Measurements from ENCODE around the gene GRAP2.

Gene GRAP2

DNA sequence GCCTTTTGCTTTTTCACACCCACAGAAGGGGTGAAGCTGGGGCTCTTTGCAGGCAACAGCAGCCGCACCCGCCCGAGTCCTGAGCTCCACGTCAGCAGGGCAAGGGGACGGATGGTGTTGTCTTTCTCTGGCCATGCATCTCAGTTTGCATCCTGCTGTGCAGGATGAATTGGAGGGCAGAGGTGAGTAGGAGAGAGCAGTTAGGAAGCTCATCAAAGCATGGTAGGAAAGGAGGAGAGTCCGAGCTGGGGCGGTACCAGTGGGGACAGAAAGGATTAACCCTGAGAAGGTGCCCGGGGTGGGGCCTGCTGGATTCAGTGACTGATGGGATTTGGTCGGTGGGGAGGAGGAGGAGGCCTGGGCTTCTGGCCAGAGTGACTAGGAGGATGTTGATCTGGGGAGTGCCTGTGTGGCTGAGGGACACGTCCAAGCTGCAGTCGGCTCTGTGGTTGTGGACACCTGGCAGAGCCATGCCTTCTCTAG lies 108.4 kb downstream of the GRAP2 start:
- TF ChIP-seq, protein P1, sequence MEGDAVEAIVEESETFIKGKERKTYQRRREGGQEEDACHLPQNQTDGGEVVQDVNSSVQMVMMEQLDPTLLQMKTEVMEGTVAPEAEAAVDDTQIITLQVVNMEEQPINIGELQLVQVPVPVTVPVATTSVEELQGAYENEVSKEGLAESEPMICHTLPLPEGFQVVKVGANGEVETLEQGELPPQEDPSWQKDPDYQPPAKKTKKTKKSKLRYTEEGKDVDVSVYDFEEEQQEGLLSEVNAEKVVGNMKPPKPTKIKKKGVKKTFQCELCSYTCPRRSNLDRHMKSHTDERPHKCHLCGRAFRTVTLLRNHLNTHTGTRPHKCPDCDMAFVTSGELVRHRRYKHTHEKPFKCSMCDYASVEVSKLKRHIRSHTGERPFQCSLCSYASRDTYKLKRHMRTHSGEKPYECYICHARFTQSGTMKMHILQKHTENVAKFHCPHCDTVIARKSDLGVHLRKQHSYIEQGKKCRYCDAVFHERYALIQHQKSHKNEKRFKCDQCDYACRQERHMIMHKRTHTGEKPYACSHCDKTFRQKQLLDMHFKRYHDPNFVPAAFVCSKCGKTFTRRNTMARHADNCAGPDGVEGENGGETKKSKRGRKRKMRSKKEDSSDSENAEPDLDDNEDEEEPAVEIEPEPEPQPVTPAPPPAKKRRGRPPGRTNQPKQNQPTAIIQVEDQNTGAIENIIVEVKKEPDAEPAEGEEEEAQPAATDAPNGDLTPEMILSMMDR (conservative IDR thresholded peaks at IDR 0.05; ENCODE audit: low read length): no peak
- no peak overlapping the region for H3K4me3 ChIP-seq (ENCODE audit: low read length)
- DNase-seq (ENCODE audit: low read depth): no peak

DNA sequence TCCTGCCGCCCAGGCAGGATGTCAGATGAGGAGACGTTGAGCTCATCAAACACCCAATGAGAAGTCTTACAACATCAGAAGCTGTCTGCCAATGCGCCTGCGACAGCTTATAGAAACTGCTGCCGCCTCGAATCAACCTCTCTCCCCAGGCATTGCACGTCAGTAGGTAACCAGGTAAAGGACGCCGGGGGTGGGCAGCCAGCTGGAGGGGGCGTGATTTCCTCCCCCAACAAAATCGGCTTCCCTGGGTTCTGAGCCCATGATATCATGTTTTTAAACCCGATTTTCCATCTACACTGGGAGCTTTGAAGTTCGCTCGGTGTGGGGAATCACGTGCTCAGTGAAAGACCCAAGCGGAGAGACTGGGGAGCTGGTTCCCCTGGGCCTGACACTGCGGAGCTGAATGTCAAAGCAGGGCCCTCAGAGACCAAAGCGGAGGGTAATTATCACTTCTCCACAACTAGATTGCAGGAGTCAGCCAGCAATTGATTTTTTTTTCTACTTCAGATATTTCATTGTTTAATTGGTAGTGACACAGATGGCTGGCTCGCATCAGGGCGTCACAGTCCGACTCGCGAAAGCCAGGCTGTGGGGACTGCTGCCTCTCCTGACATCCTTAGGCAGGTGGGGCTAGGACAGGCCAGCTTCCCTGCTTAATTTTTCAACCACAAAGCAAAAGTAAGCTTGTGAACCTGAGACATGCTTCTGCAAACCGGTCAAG lies 109.2 kb downstream of the GRAP2 start:
- no peak for DNase-seq (ENCODE audit: low read depth)
- H3K4me3 ChIP-seq (ENCODE audit: low read length): no peak overlapping the region
- TF ChIP-seq, protein P1 (conservative IDR thresholded peaks at IDR 0.05; ENCODE audit: low read length): no peak

DNA sequence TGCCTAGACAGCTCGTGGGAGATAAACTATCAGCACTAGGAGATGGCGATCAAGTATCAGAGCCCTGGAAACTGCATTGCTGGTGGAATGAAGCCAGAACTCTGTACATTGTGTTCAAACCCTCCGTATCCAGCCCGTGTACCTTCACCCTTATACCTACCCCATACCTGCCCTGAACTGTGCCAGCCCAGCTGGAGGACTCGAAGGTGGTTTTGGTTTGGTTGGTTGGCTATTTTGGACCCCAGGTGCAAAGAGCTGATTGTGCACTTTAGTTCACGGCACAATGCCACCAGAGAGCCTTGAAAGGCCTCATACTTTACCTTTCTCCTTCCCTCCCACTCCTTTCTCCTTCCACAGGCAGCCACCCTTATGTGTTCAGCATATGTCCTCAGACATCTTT lies 109.9 kb downstream of the GRAP2 start:
- TF ChIP-seq, protein P1 (conservative IDR thresholded peaks at IDR 0.05; ENCODE audit: low read length): no peak
- H3K4me3 ChIP-seq (ENCODE audit: low read length): no peak overlapping the region
- DNase-seq (ENCODE audit: low read depth): no peak

DNA sequence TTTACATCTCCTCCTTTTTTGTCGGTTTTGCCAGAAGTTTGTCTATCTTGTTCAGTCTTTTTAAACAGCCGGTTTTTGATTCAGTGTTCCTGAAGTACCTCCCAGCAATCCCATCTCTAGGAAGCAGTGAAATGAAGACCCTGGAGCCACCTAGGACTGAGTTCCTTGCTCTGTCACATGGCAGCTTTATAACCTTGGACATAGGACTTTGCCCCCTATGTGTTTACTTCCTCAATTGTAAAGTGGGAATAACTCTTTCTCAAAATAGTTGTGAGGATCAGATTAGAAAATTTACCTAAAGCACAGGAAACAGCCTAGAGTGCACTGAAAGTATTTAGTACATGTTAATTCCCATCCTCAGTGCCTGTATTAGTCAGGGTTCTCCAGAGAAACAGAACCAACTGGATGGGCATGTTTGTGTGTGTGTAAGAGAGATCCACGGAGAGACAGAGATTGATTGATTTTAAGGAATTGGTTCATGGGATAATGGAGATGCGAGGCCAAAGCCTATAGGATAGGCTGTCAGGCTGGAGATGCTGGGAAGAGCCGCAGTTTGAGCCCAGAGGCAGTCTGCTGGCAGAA lies 113.9 kb downstream of the GRAP2 start:
- TF ChIP-seq, protein P1 (conservative IDR thresholded peaks at IDR 0.05; ENCODE audit: low read length): no peak
- no peak overlapping the region for H3K4me3 ChIP-seq (ENCODE audit: low read length)
- no peak for DNase-seq (ENCODE audit: low read depth)

DNA sequence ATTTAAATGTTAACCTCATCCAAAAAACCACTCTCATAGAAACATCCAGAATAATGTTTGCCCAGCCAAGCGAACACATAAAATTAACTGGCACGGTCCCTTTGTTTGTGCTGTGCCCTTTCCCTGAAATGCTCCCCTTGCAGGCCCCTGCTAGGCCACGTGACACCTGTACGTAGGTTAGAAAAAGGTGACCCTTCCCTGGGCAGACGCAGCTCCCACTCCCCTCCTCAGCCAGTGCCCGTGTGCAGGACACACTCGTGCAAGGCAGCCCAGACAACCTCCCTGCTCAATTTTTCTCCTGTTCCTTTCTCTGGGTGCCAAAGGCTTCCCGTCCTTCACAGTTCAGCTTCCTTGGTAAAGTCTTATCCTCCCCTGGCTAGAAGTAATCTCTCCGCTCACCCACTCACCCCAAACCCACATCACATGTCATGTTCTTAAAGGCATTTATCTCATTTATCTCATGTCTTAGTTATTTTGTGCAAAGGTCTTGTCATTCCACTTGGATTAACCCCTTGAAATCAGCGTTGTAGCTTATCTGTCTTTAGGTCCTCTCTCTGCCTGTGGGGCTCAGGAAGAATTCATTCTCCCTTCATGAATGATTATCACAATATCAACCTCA lies 114.6 kb downstream of the GRAP2 start:
- no peak for DNase-seq (ENCODE audit: low read depth)
- no peak overlapping the region for H3K4me3 ChIP-seq (ENCODE audit: low read length)
- TF ChIP-seq, protein P1 (conservative IDR thresholded peaks at IDR 0.05; ENCODE audit: low read length): no peak

DNA sequence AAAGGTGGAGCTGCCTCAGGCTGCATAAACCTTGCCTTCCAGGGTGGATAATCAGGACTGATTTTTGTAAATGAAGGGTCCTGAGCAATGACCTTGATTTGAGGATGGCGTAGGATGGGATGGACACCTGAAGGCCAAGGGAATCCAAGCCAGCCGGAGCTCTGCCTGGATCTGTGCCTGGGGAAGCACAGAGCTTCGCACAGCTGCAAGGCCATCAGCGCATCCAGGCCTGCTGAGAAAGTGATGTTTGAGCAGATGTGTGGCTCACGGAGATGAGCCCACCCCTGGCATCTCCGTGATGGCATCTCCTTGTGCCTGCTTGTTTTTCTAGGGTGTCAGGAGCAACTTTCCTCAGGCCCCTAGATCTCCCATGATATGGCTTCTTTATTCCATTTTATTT lies 117.2 kb downstream of the GRAP2 start:
- DNase-seq (ENCODE audit: low read depth): no peak
- TF ChIP-seq, protein P1 (conservative IDR thresholded peaks at IDR 0.05; ENCODE audit: low read length): no peak
- no peak overlapping the region for H3K4me3 ChIP-seq (ENCODE audit: low read length)

DNA sequence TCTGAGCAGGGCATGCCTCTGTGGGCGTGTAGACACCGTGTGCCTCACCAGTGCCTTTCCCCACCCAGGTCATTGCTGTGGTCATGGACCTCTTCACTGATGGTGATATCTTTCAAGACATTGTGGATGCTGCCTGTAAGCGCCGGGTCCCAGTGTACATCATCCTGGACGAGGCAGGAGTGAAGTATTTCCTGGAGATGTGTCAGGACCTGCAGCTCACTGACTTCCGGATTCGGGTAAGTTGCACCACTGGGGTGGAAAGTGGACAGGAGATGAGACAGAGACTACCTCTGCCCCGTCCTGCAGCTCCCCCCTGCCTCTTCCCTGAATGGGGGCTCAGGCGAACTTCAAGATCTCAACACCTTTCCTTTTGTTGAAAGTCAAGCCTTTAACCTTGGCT lies 118.2 kb downstream of the GRAP2 start:
- no peak for DNase-seq (ENCODE audit: low read depth)
- no peak overlapping the region for H3K4me3 ChIP-seq (ENCODE audit: low read length)
- TF ChIP-seq, protein P1 (conservative IDR thresholded peaks at IDR 0.05; ENCODE audit: low read length): no peak
